Liver (tissue), 9 donors: Measurements from ENCODE around the gene LY6G6F. TPM values are rescaled to one million over a fixed set of nuclear protein-coding genes. Genes with fewer than 3 reads are reported as not detected.
A peak's percentile ranks its signal among the peaks of the same experiment; 100 is the strongest.

Experiments used
- DNase-seq: peaks from one replicate; pipeline ENCODE4 v3.0.0-alpha.2; 2017; ENCODE audit warnings: low spot score
- H3K27ac ChIP-seq, 2 donors: one replicate each; pipeline ENCODE4 v1.7.0; 2013; ENCODE audit warnings: inconsistent platforms in 2 of 2, low read length in 2 of 2, control low read depth in 1 of 2, low read depth in 1 of 2, mild to moderate bottlenecking in 1 of 2
- H3K27me3 ChIP-seq, 4 donors: one replicate each; pipeline versions ENCODE4 v1.6.1 to v1.7.0; 2013; ENCODE audit warnings: low read length in 3 of 4, inconsistent platforms in 1 of 4, mild to moderate bottlenecking in 1 of 4, moderate library complexity in 1 of 4; ENCODE audit not compliant: control insufficient read depth in 4 of 4, insufficient read depth in 4 of 4
- H3K36me3 ChIP-seq, 4 donors: one replicate each; pipeline versions ENCODE4 v1.6.1 to v1.7.0; 2013; ENCODE audit warnings: low read length in 3 of 4, mild to moderate bottlenecking in 3 of 4, low read depth in 1 of 4, moderate library complexity in 1 of 4; ENCODE audit not compliant: control insufficient read depth in 4 of 4, insufficient read depth in 3 of 4
- H3K4me1 ChIP-seq, 4 donors: one replicate each; pipeline versions ENCODE4 v1.6.1 to v1.7.0; 2013; ENCODE audit warnings: low read length in 3 of 4, mild to moderate bottlenecking in 3 of 4, moderate library complexity in 1 of 4; ENCODE audit not compliant: control insufficient read depth in 4 of 4, insufficient read depth in 4 of 4
- H3K4me3 ChIP-seq, 3 donors: one replicate each; pipeline versions ENCODE4 v1.6.1 to v1.7.0; 2013; ENCODE audit warnings: low read length in 3 of 3, control low read depth in 1 of 3, low read depth in 1 of 3, mild to moderate bottlenecking in 1 of 3
- H3K9ac ChIP-seq, 2 donors: one replicate each; pipeline ENCODE4 v1.7.0; 2013; ENCODE audit warnings: low read length in 2 of 2, mild to moderate bottlenecking in 2 of 2, moderate library complexity in 2 of 2, control low read depth in 1 of 2, low read depth in 1 of 2
- H3K9me3 ChIP-seq, 4 donors: one replicate each; pipeline versions ENCODE4 v1.6.1 to v1.7.0; 2013; ENCODE audit warnings: low read length in 3 of 4; ENCODE audit not compliant: control insufficient read depth in 4 of 4
- ATF3 ChIP-seq: IDR thresholded peaks from 2 replicates; pipeline ENCODE4 v1.6.1; 2016; ENCODE audit warnings: antibody characterized with exemption
- CTCF ChIP-seq: fragments of 150-350 bp; IDR thresholded peaks from 2 replicates; pipeline ENCODE4 v1.5.1; 2017; ENCODE audit warnings: improper control_type of control experiment, low read depth, low read length; ENCODE audit not compliant: missing input control
- EGR1 ChIP-seq, 2 donors: IDR thresholded peaks; 2 replicates each; pipeline ENCODE4 v1.6.1; 2016 to 2018; ENCODE audit warnings: antibody characterized with exemption in 2 of 2, low read depth in 2 of 2
- FOXA1 ChIP-seq: IDR thresholded peaks from 2 replicates; pipeline ENCODE4 v1.6.1; 2016; ENCODE audit warnings: antibody characterized with exemption
- FOXA2 ChIP-seq: IDR thresholded peaks from 2 replicates; pipeline ENCODE4 v1.6.1; 2016; ENCODE audit warnings: antibody characterized with exemption
- GABPA ChIP-seq, 2 donors: IDR thresholded peaks in 1 of 2; conservative IDR thresholded peaks in 1 of 2; 2 replicates each; pipeline ENCODE4 v1.6.1; 2016; ENCODE audit warnings: antibody characterized with exemption in 2 of 2, mild to moderate bottlenecking in 1 of 2, moderate library complexity in 1 of 2
- HNF4A ChIP-seq, 2 donors: conservative IDR thresholded peaks; 2 replicates each; pipeline ENCODE4 v1.6.1; 2016; ENCODE audit warnings: antibody characterized with exemption in 2 of 2, mild to moderate bottlenecking in 2 of 2
- HNF4G ChIP-seq: IDR thresholded peaks from 2 replicates; pipeline ENCODE4 v1.6.1; 2016; ENCODE audit warnings: antibody characterized with exemption
- JUND ChIP-seq, 2 donors: IDR thresholded peaks; 2 replicates each; pipeline ENCODE4 v1.6.1; 2016; ENCODE audit warnings: antibody characterized with exemption in 2 of 2
- MAX ChIP-seq: IDR thresholded peaks from 2 replicates; pipeline ENCODE4 v1.6.1; 2016; ENCODE audit warnings: antibody characterized with exemption
- NR2F2 ChIP-seq: IDR thresholded peaks from 2 replicates; pipeline ENCODE4 v1.6.1; 2016; ENCODE audit warnings: antibody characterized with exemption
- RAD21 ChIP-seq, 2 donors: IDR thresholded peaks; 2 replicates each; pipeline ENCODE4 v1.6.1; 2016; ENCODE audit warnings: antibody characterized with exemption in 2 of 2, mild to moderate bottlenecking in 2 of 2
- REST ChIP-seq: IDR thresholded peaks from 2 replicates; pipeline ENCODE4 v1.6.1; 2016; ENCODE audit warnings: antibody characterized with exemption, mild to moderate bottlenecking
- RXRA ChIP-seq, 2 donors: IDR thresholded peaks; 2 replicates each; pipeline ENCODE4 v1.6.1; 2017 to 2018; ENCODE audit warnings: antibody characterized with exemption in 2 of 2, mild to moderate bottlenecking in 1 of 2
- SP1 ChIP-seq: IDR thresholded peaks from 2 replicates; pipeline ENCODE4 v1.6.1; 2018; ENCODE audit warnings: antibody characterized with exemption, mild to moderate bottlenecking
- TAF1 ChIP-seq: conservative IDR thresholded peaks from 2 replicates; pipeline ENCODE4 v1.6.1; 2016; ENCODE audit warnings: antibody characterized with exemption, mild to moderate bottlenecking
- YY1 ChIP-seq: IDR thresholded peaks from 2 replicates; pipeline ENCODE4 v1.6.1; 2016; ENCODE audit warnings: antibody characterized with exemption, mild to moderate bottlenecking
- ZBTB33 ChIP-seq: IDR thresholded peaks from 2 replicates; pipeline ENCODE4 v1.6.1; 2016; ENCODE audit warnings: antibody characterized with exemption
- WGBS: extraction: QIAGEN DNeasy Blood & Tissue Kit; methylation state at CpG from one replicate; pipeline ENCODE4 v1.1.7; 2013; 5-methylcytosine and 5-hydroxymethylcytosine counted together
- polyA plus RNA-seq, 2 donors: library from polyadenylated mRNA; stranded (reverse) in 1 of 2; unstranded in 1 of 2; fragments of 200-250 nt in 1 of 2; fragments of >200 nt in 1 of 2; fragmentation: Nextera tagmentation in 1 of 2; extraction: Ambion mirVana in 1 of 2; gene quantifications; one replicate each; pipeline versions ENCODE4 v1.2.1 to v1.2.3, GENCODE V29; 2013 to 2015
- total RNA-seq, 2 donors: library from RNA; depleted of rRNA; stranded (reverse); fragments of >200 nt; gene quantifications; one replicate each; pipeline ENCODE4 v1.2.3, GENCODE V29; 2014
- donor health status: healthy.
- donor health status: healthy.
- donor health status: healthy.
- donor health status: healthy.
- donor health status: healthy.

The LY6G6F gene
- total and polyA plus RNA-seq, 4 donors, result 0.08 to 3.2 TPM; not detected in 2

GRCh38 chr6:31727717-31728671, 21.3 kb downstream of the LY6G6F start (continued):
- no peak for TF ChIP-seq GABPA (IDR thresholded peaks at IDR 0.05 in 1 of 2, conservative IDR thresholded peaks at IDR 0.05 in 1 of 2)
- TF ChIP-seq MAX, result no peak
- no peak for TF ChIP-seq ZBTB33

GRCh38 chr6:31728767-31729514, 22.3 kb downstream of the LY6G6F start, which contains the start of gene DDAH2:
Gene DDAH2, minus strand, starts transcription at chr6:31729299. Its CDS starts 138 bp downstream, at chr6:31729161.
- H3K9ac ChIP-seq, result peak within 1 kb of the TSS; percentile 37 to 62
- TF ChIP-seq RAD21 (IDR thresholded peaks at IDR 0.05), result no peak
- TF ChIP-seq FOXA1, result no peak
- TF ChIP-seq NR2F2, result no peak
- no peak for TF ChIP-seq ATF3
- TF ChIP-seq REST, result no peak
- no peak for TF ChIP-seq CTCF
- TF ChIP-seq EGR1 (IDR thresholded peaks at IDR 0.05; ENCODE audit: low read depth in 2 of 2), result no peak
- TF ChIP-seq YY1, result no peak
- TF ChIP-seq TAF1, result no peak
- TF ChIP-seq HNF4G, result no peak
- no peak for TF ChIP-seq RXRA (IDR thresholded peaks at IDR 0.05)
- TF ChIP-seq SP1, result no peak
- no peak for TF ChIP-seq GABPA (IDR thresholded peaks at IDR 0.05 in 1 of 2, conservative IDR thresholded peaks at IDR 0.05 in 1 of 2)
- TF ChIP-seq JUND (IDR thresholded peaks at IDR 0.05), result no peak
- no peak for TF ChIP-seq HNF4A (conservative IDR thresholded peaks at IDR 0.05)
- TF ChIP-seq MAX, result no peak
- no peak for TF ChIP-seq ZBTB33
- TF ChIP-seq FOXA2, result no peak
- peak within 1 kb of the TSS; percentile 73 to 77 (median 73) for H3K4me3 ChIP-seq
- no peaks in the 10 kb centered on the region for H3K9me3 ChIP-seq
- DNase-seq, result no peak
- peaks cover 3 to 25% (median 12%) of the 10 kb centered on the region in 4 donors for H3K4me1 ChIP-seq
- H3K27ac ChIP-seq, result peak within 1 kb of the TSS; percentile 91 to 92
- 34% methylated on average over 36 of the region's 36 CpGs for WGBS
- H3K27me3 ChIP-seq, result no peaks in the 10 kb centered on the region
- peaks cover 6 to 31% (median 19%) of the 10 kb centered on the region in 4 donors for H3K36me3 ChIP-seq
